ENCODE data around the gene ABO.
"Not testable (repeated sequence)": the region's sequence is repeated elsewhere in the genome, so short reads cannot be mapped to it uniquely, and the experiment has no call there.

ABO gene

GRCh38 chr9:133238851-133239532 lies 36.0 kb downstream of the ABO start:
- peak; percentile 2 for DNase-seq

DNA sequence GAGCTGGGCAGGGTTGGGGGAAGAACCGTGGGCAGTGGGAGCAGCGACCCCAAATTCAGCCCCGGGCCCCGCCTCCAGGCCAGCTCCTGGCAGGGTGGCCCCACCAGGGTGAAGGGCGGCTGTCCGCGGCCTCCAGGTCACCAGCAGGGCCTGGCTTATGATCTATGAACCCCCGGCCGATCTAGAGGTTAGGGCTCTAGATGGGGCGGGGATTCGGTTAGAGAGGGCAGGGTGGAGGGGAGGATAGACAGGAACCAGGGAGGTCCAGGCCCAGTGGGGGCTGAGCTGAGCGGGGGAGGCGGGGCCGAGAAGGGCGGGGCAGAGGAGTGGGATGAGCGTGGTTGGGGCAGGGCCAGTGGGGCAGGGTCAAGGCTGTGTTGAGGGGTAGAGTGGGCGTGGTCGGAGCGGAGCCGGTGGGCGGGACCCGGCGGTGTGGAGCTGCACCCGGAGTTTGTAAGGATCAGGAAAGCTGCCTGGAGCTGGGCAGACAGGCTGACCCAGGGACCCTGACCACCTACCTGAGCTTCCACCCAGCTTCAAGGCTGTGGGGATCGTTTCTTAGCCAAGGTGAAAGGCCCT lies 36.6 kb downstream of the ABO start:
- DNase-seq, result no peak

DNA sequence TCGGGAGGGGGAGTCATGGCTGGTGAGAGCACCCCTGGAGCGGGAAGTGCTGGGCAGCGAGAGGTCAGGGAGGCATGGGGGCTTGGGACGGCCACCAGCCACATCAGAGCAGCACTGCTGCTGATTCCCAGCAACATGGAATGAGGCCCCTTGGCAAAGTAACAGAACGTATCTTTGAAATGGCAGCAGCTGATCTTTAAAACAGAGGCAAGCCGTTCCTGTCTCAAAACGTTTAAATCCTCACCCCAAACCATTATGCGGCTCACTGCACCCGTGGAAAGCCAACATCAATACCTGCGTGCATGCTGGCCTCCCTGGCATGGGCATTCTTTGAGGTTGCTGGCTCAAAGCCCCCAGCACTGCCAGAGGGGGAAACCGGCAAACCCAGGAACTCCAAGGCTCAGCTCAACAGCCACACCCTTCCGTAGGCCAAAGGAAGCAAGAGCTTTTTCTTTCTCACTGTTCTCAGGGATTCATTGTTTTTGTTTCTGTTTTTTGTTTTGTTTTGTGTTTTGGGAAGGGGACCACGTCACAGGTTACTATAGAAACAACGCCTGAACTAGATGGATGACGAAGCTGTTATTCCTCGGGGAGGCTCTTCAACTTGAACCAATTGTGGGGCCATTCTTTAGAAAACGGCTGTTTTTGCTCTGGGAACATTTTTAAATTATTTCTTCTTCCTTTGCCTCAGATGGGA lies 37.8 kb downstream of the ABO start:
- DNase-seq, result no peak

DNA sequence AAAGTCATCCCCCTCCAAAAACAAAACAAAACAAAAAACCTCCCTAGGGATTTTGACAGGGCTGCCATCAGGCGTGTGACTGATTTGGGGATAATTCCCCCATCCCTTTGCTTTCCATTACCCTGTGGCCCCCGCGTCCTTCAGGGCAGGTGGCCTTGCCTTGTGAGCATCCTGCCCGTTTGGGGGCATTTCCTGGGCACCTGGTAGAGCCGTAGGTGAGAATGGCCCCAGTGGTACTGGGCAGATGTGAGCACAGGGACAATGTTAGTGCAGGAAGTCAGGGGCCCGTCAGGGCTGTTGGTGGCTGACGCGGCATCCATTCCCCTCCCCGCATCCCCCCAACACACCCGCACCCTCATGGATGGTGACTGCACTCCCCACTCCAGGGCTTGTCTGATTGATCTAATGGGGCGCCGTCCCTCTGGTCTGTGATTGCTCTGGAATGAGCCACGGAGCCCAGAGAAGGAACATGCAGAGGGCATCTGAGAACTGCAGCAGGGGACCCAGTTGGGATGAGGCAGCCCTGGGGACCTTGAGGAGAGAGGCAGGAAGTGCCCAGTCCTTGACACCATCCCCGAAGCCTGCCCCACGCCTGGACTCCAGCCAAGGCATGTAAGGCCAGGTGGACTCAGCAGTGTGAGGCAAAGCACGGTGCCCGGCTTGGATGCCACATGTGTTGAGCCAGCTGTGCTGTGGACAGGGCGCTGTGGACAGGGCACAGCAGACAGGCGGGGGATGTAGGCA lies 38.5 kb downstream of the ABO start:
- not testable (repeated sequence) for DNase-seq

DNA sequence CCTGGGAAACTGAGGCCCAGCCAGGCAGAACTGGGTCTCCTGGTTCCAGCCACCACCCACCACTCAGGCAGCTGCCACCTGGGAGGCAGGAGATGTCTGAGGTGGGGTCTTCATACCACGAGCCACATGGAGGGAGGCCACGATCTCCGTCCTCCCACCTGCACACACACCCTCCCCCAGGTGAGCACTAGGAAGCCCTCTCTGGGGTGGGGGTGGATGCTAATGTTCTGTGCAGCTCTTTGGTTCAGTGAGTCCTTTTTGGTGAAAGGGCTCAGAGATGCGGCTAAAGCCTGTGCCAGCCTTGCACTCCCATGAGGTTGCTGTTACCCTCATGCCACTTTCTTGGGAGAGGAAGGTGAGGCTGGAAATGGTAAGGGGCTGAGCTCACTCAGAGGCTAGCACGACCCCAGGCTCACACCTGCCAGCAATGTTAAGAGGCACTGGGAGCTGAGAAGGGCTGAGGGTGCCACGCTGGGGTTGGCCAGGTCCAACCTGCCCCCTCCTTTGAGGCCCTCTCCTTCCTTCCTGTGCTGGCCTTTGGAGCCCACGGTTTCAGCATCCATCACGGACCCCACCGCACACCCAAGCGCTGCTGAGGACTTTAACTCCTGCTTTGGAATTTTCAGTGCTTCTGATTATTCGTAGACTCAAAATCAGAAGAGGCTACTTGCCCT lies 39.3 kb downstream of the ABO start:
- DNase-seq, result no peak

DNA sequence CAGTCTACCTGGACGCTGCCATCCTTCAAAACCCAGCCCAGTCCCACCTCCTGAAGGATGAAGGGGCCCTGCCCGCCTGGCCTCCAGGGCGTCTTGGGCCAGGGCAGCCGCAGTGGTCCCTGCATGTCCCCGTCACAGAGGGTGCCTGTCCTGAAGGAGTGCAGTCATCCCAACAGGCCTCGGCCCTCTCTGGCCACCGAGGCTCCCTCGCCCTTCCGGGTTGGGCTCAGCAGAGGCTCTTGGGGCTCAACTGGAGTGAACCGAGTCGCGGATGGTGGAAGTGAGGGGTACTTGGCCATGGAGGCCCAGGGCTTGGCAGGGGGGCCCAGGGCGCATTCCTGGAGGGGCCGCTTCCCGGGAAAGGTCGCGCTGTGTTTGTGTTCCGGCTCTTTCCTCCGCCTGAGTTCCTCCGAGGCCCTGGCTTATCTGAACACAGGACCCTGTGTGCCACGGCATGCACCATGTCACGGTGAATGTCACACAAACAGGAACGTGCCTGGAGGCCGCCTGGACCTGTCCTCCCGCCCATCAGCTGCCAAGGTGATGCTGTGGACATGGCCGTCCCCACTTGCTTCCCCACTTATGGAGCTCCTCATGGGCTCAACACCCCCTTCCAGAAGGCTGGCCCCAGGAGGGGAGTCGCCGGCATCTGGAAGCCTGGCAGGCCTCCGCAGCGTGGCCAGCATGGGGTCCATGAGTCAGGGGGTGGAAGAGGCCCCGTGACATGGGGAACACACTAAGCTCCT lies 40.3 kb downstream of the ABO start:
- no peak for DNase-seq

- DNase-seq, result no peak
These were observed 41.1 kb downstream of the ABO start for GRCh38 chr9:133233681-133234432.

DNA sequence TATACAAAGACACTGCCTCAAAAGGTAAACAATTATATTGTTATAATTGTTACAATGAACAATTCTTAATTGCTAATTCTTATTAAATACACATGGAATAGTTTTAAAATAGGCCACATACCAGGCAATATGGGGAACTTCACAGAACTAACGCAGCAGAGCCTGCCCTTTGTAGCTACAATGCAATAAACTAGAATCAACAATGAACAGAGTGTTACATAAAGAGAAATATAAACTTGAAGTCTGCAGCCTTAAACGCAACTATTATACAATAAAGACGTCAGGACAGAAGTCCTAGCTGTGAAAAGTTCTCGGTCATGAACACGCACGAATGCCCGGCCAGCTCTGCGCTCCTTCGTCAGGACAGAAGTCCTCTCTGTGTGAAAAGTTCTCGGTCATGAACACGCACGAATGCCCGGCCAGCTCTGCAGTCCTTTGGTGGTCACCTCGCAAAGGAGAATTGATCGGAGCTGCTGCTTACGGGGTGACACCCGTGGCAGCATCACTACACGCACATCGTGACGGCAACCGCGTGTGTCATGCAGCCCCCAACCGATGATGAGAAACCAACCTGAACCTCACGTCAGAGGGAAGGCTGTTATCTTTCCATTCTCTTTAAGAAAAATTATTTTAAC lies 43.0 kb downstream of the ABO start:
- not testable (repeated sequence) for DNase-seq

GRCh38 chr9:133230514-133230913 lies 44.5 kb downstream of the ABO start:
- DNase-seq, result not testable (repeated sequence)

DNA sequence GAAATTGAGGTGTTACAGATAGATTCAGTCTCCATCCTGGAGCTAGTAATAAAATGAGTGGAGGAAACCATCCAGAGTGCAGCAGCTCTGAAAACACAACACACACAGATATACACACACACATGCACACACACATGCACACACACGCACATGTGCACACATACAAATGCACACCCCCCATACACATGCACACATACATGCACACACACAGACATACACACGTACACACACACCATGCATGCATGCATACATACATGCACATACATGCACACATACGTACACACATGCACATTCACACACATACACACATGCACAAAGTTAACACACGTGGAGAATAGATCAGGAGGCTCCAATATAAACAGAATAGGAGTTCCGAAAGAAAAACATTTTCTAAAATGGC lies 44.9 kb downstream of the ABO start:
- no peak for DNase-seq

DNA sequence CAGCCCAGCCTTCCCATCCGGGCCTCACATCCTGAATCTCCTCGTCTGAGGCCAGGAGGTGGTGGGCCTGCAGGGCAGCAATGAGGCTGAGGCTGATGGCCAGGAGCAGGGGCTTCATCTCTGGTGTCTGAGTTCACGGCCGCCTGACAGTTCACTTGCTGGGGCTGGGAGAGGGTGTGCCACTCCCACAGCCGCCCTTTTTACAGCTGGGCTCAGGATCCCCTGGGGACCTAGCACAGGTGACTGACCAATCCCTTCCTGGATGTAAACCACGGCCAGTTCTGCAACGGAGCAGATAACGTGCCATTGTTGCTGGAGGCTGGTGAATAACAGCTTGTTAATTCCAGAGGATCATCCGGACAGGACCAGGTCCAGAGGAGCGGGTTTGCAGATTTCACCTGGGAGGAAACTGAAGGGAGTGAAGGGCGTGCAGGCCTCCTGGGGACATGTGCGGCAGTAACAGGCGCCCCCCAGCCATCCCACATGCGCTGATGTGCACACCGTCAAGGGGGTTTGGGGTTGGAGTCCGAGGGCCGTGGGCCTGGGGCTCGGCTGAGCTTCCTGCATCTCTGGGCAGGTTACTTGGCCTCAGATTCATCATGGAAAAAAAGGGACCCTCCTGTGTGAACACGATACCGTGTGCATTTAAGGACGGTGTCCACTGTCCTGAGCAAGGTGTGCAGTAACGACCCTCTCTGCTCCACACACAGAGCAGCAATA lies 46.4 kb downstream of the ABO start:
- not testable (repeated sequence) for DNase-seq

DNA sequence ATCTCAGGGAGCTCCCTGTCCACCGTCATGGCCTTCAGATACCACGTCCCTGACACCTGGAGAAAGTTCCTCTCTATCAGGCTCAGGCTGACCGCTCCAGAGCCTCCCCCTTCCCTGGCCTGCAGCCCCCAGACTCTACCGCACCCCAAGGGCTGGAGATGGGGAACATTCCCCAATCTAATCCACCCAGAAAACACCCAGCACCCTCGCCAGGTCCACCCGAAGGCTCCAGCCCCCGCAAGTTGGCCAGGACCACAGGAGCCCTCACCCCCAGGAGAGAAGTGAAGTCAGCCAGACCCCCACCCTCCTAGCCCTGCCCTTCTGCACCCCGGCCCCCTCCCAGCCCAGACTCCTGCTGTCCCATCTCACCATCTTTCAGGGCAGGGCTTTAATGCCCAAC lies 47.0 kb downstream of the ABO start:
- not testable (repeated sequence) for DNase-seq

- DNase-seq, result no peak
These were observed 47.6 kb downstream of the ABO start for GRCh38 chr9:133227242-133227860.

DNA sequence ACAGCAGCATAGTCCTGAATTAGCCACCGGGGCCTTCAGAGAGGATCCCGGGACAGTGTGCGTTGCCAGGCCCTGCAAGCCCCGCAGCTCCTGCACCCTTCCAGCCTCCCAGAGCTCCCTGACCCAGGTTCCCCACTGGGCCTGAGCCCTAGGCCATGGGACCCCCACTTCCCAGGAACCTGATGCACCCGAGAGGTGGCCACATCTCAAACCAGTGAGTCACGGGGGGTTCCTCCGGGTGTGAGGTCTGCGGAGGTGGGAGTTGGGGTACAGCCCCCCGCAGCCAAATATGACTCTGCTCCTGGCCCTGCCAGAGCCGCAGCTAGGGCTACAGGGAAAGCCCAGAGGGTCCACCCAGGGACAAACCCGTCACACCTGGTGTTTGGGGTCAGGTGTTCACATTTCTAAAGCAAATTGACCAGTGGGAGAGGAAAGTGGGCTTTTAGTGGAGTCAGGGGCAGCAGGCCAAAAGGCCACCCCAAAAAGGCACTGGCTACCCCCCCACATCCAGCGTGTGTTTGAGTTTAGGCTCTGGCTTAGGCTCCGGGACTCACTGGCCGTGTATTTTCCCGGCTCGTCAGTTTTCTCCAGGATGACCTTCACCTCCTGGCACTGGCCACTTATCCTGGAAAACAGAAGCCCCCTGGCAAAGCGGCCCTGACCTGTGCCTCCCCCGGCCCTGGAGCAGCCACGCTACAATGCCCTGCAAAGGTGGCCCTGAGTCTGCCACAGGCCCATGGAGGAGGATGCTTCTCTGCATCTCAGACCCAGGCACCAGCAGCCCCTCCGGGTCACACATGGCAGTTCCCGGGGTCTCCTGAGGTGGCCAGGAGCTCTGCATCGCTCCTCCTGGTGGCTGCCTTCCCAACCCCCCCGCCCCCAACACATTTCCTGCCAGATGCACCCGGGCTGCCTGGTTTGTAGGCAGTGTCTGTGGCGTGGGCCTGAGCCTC lies 48.5 kb downstream of the ABO start:
- DNase-seq, result no peak

DNA sequence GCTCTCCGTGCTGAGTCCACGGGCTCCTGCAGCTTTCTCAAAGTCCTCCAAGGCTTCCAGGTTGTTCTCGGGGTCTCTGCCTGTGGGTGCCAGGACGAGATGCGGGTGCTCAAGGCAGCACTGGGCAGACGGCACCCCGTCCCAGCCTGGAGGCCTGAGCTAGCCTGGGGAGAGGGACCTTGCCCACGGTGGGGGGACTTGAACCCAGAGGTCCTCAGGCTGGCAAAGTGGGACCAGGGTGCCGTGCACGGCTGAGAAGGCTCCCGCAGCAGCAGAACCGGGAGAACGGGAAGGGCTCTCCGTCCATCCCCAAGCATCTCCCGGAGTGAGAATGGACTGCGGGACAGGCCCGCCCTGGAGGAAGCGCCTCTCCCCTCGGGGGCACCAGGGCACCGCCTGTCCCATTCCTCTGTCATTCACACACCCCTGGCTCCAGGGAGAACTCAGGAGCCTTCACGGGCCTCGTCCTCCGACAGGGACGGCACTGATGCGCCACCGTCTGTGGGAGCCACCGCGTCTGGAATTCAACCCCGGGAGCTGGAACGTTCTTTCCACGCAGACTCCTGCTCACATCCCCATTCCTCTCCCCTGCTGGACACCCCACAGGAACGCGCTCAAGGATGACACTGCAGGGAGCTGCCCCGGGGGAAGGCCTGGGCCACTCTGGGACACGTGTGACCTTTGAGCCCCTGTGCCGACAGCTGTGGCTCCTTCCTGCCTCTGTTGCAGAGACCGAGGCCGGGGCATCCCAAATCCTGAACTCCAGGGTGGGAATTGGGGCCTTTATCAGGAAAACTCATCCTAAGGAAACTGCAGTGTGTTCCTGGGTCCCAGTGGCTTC lies 49.6 kb downstream of the ABO start:
- no peak for DNase-seq

DNA sequence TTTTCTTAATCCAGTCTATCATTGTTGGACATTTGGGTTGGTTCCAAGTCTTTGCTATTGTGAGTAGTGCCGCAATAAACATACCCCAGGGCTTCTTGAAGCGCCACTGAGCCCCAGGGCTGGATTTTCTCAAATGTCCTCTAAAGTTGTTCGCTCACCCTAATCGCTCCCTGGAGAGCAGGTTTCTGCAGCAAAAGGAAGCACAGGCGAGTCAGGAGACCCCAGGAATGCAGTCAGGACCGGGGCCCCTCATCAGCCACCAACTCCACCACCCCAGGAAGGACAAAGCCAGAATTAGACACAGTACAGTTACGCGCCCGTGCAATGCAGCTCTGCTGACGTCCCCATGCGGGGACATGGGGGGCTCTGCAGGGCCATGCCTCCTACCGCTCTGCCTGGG lies 50.2 kb downstream of the ABO start:
- no peak for DNase-seq

- not testable (repeated sequence) for DNase-seq
These were observed 51.7 kb downstream of the ABO start for GRCh38 chr9:133223159-133223756.

Data from KG1 (cell line).